CD4-positive, alpha-beta T cell treated with Interferon alpha-2 for 1 hour (primary cell): ENCODE data around the gene NAXE.
"Not testable (repeated sequence)": the region's sequence is repeated elsewhere in the genome, so short reads cannot be mapped to it uniquely, and the experiment has no call there.

Source experiments
- DNase-seq, 2 donors: peaks; one replicate each; pipeline ENCODE4 v3.0.0-alpha.2; 2020 to 2022

Gene NAXE

GRCh38 chr1:156595016-156595415, 3.4 kb downstream of the NAXE start:
- DNase-seq = no peak

GRCh38 chr1:156596426-156596825, 4.8 kb downstream of the NAXE start:
- DNase-seq = no peak

- no peak for DNase-seq
These were observed 6.5 kb downstream of the NAXE start for GRCh38 chr1:156598125-156598524.

GRCh38 chr1:156598731-156599432, 7.3 kb downstream of the NAXE start:
- DNase-seq = no peak

GRCh38 chr1:156599811-156600210, 8.2 kb downstream of the NAXE start:
- DNase-seq = peak in 1 of 2 donors; percentile 48

- no peak for DNase-seq
These were observed 9.2 kb downstream of the NAXE start for GRCh38 chr1:156600733-156601121.

- peak; percentile 83 to 90 for DNase-seq
These were observed 9.7 kb downstream of the NAXE start, which contains the start of gene GPATCH4 for GRCh38 chr1:156601122-156601830. GPATCH4 (minus strand) TSS chr1:156601479.

- DNase-seq = no peak
These were observed 10.3 kb downstream of the NAXE start for GRCh38 chr1:156601892-156602291.

GRCh38 chr1:156602557-156602993, 11.0 kb downstream of the NAXE start:
- DNase-seq = peak in 1 of 2 donors; percentile 39

- peak in 1 of 2 donors; percentile 40 for DNase-seq
These were observed 15.8 kb downstream of the NAXE start for GRCh38 chr1:156607344-156607743.

- DNase-seq = peak; percentile 78 to 82
These were observed 16.6 kb downstream of the NAXE start for GRCh38 chr1:156608036-156608674.

- DNase-seq = peak; percentile 47 to 70
These were observed 17.4 kb downstream of the NAXE start for GRCh38 chr1:156608981-156609380.

GRCh38 chr1:156610072-156610471, 18.5 kb downstream of the NAXE start:
- DNase-seq = not testable (repeated sequence)

GRCh38 chr1:156612666-156613065, 21.1 kb downstream of the NAXE start:
- no peak for DNase-seq

- no peak for DNase-seq
These were observed 24.4 kb downstream of the NAXE start for GRCh38 chr1:156615946-156616345.

GRCh38 chr1:156616463-156616862, 24.9 kb downstream of the NAXE start:
- no peak for DNase-seq

- DNase-seq = no peak
These were observed 27.4 kb downstream of the NAXE start, which contains the start of gene HAPLN2 for GRCh38 chr1:156618853-156619581. HAPLN2 (plus strand) TSS chr1:156619415; CDS start chr1:156623491, 4,076 bp downstream.

GRCh38 chr1:156619582-156619955, 28.0 kb downstream of the NAXE start:
- no peak for DNase-seq

- no peak for DNase-seq
These were observed 31.2 kb downstream of the NAXE start for GRCh38 chr1:156622581-156623297.

- DNase-seq = peak; percentile 18 to 35
These were observed 32.6 kb downstream of the NAXE start for GRCh38 chr1:156623946-156624813.

- no peak for DNase-seq
These were observed 33.3 kb downstream of the NAXE start for GRCh38 chr1:156624814-156625435.
